HL-60 (cell line): Measurements from ENCODE around the gene MAPK11.

Experiments used
- CTCF ChIP-seq: IDR thresholded peaks from one replicate; pipeline ENCODE4 v1.5.1; 2011; ENCODE audit warnings: low read length, control low read depth, inconsistent platforms; ENCODE audit not compliant: insufficient read depth
- GABPA ChIP-seq: IDR thresholded peaks from 2 replicates; pipeline ENCODE4 v1.6.1; 2012; ENCODE audit warnings: low read depth
- POLR2AphosphoS5 ChIP-seq: IDR thresholded peaks from 2 replicates; pipeline ENCODE4 v1.6.1; 2012; ENCODE audit warnings: low read depth
- REST ChIP-seq: IDR thresholded peaks from 2 replicates; pipeline ENCODE4 v1.6.1; 2012; ENCODE audit warnings: low read depth; ENCODE audit not compliant: insufficient replicate concordance

DNA sequence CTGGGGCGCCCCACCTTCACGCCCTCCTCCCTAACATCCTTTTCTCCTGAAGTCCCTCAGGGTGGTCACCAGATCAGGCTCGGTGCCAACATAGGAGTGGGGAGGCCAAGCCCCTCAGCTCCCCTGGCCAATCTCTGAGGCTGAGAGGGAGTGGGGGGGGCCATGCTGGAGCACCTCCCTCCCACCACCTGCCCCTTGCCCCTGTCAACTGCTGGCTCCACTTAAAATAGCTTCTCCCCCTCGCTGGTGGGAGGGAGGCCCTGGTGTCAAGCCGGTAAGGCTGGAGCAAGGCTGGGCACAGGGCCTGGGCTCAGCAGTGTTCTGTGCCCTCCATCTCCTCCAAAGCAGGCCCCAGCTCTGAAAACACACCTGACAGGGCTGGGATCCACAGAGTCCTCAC lies 32.4 kb upstream of the MAPK11 start:
- no peak for TF ChIP-seq CTCF
- TF ChIP-seq POLR2AphosphoS5: no peak
- no peak for TF ChIP-seq GABPA
- TF ChIP-seq REST: no peak
